H1 (cell line): ENCODE results near the gene EXOC6. TPM values are rescaled to one million over a fixed set of nuclear protein-coding genes. Genes with fewer than 3 reads are reported as not detected.

Experiments
- CTCF ChIA-PET: fragments of 300-600 bp; sonication (Branson Sonifier 250); formaldehyde crosslinking; loops from one replicate; lab custom pipeline; 2021; ENCODE audit not compliant: partially characterized antibody; lab: Charles Lee
- POLR2A ChIA-PET: fragments of 300-600 bp; sonication (Branson Sonifier 250); formaldehyde crosslinking; loops from one replicate; lab custom pipeline; 2021; ENCODE audit warnings: inconsistent platforms; ENCODE audit not compliant: partially characterized antibody; lab: Charles Lee
- DNase-seq, 2 experiments: peaks; one replicate each; pipeline versions ENCODE4 v3.0.0 to v3.0.0-alpha.2; 2010 to 2022; ENCODE audit warnings: low spot score in 2 of 2, low read depth in 1 of 2, mixed read lengths in 1 of 2
- FAIRE-seq: peaks from 2 replicates; lab custom pipeline; 2011; peaks lifted over from hg19 to GRCh38; lab: Jason Lieb, UNC
- H2AFZ ChIP-seq: 2 replicates; pipeline ENCODE4 v1.8.1; 2012; ENCODE audit warnings: low read length, inconsistent platforms
- H2AK5ac ChIP-seq: 2 replicates; pipeline ENCODE4 v1.6.1; 2013; ENCODE audit warnings: low read depth, low read length
- H2BK120ac ChIP-seq: replicated peaks from 2 replicates; pipeline ENCODE3; 2013; ENCODE audit warnings: low read depth, low read length, inconsistent platforms
- H2BK12ac ChIP-seq: 2 replicates; pipeline ENCODE4 v1.6.1; 2013; ENCODE audit warnings: low read depth, low read length
- H2BK15ac ChIP-seq: 2 replicates; pipeline ENCODE4 v1.6.1; 2013; ENCODE audit warnings: low read length
- H2BK20ac ChIP-seq: 2 replicates; pipeline ENCODE4 v1.6.1; 2013; ENCODE audit warnings: low read length
- H2BK5ac ChIP-seq: 2 replicates; pipeline ENCODE4 v1.6.1; 2013; ENCODE audit warnings: low read depth, low read length
- H3K14ac ChIP-seq: 2 replicates; pipeline ENCODE4 v1.6.1; 2013; ENCODE audit warnings: inconsistent platforms; ENCODE audit not compliant: insufficient read length
- H3K18ac ChIP-seq: 2 replicates; pipeline ENCODE4 v1.6.1; 2013; ENCODE audit warnings: low read length; ENCODE audit errors: extremely low read depth
- H3K23ac ChIP-seq: 2 replicates; pipeline ENCODE4 v1.6.1; 2013; ENCODE audit warnings: inconsistent platforms; ENCODE audit not compliant: insufficient read length
- H3K23me2 ChIP-seq: 2 replicates; pipeline ENCODE4 v1.6.1; 2013; ENCODE audit warnings: low read depth, low read length
- H3K27ac ChIP-seq: 2 replicates; pipeline ENCODE4 v1.6.1; 2011; ENCODE audit warnings: low read depth, low read length, inconsistent platforms
- H3K27me3 ChIP-seq, 4 experiments: replicated peaks in 1 of 4; 1 replicate in 1 of 4; 2 replicates in 3 of 4; pipeline versions ENCODE4 v1.6.1 to v1.8.1; 2011 to 2013; ENCODE audit warnings: low read length in 3 of 4, mild to moderate bottlenecking in 3 of 4, inconsistent platforms in 2 of 4, mixed read lengths in 2 of 4, moderate library complexity in 1 of 4; ENCODE audit not compliant: control insufficient read depth in 3 of 4, insufficient read depth in 3 of 4; ENCODE audit errors: extremely low read depth in 1 of 4
- H3K36me3 ChIP-seq, 4 experiments: 2 replicates each; pipeline versions ENCODE4 v1.6.1 to v1.8.1; 2011 to 2013; ENCODE audit warnings: mild to moderate bottlenecking in 4 of 4, low read length in 3 of 4, moderate library complexity in 2 of 4, control low read depth in 1 of 4, inconsistent platforms in 1 of 4; ENCODE audit not compliant: insufficient read depth in 4 of 4, control insufficient read depth in 2 of 4
- H3K4ac ChIP-seq: replicated peaks from 2 replicates; pipeline ENCODE3; 2013; ENCODE audit warnings: low read length, low read depth, mixed read lengths, inconsistent platforms; ENCODE audit not compliant: insufficient read length
- H3K4me1 ChIP-seq, 4 experiments: replicated peaks in 1 of 4; 1 replicate in 1 of 4; 2 replicates in 3 of 4; pipeline versions ENCODE4 v1.6.1 to v1.8.1; 2011 to 2013; ENCODE audit warnings: low read length in 3 of 4, inconsistent platforms in 2 of 4, mixed read lengths in 1 of 4; ENCODE audit not compliant: insufficient read depth in 4 of 4, control insufficient read depth in 3 of 4
- H3K4me2 ChIP-seq, 2 experiments: 2 replicates each; pipeline versions ENCODE4 v1.6.1 to v1.8.1; 2011 to 2013; ENCODE audit warnings: low read depth in 2 of 2, low read length in 2 of 2, control low read depth in 1 of 2, inconsistent platforms in 1 of 2, mild to moderate bottlenecking in 1 of 2; ENCODE audit not compliant: insufficient read depth in 1 of 2
- H3K4me3 ChIP-seq, 4 experiments: fragments of 200-600, 300-600 bp in 1 of 4; sonication (generic), shearing (Covaris generic), sonication (Bioruptor Twin) in 1 of 4; 2 replicates each; pipeline versions ENCODE4 v1.5.1 to v1.8.1; 2011 to 2016; ENCODE audit warnings: low read length in 4 of 4, low read depth in 3 of 4, control low read depth in 2 of 4, inconsistent platforms in 2 of 4, mild to moderate bottlenecking in 2 of 4, mixed read lengths in 1 of 4, moderate library complexity in 1 of 4; ENCODE audit not compliant: insufficient read depth in 2 of 4; ENCODE audit errors: extremely low read depth in 1 of 4
- H3K56ac ChIP-seq: replicated peaks from 2 replicates; pipeline ENCODE3; 2013; ENCODE audit warnings: low read depth, mild to moderate bottlenecking, mixed read lengths, low read length, inconsistent platforms; ENCODE audit not compliant: insufficient read length
- H3K79me1 ChIP-seq: 2 replicates; pipeline ENCODE4 v1.6.1; 2013; ENCODE audit warnings: low read depth, low read length, control low read depth
- H3K79me2 ChIP-seq, 2 experiments: 2 replicates each; pipeline versions ENCODE4 v1.6.1 to v1.8.1; 2012 to 2013; ENCODE audit warnings: low read length in 2 of 2, mild to moderate bottlenecking in 2 of 2, inconsistent platforms in 1 of 2; ENCODE audit not compliant: insufficient read depth in 2 of 2, control insufficient read depth in 1 of 2
- H3K9ac ChIP-seq, 4 experiments: replicated peaks in 1 of 4; 1 replicate in 1 of 4; 2 replicates in 3 of 4; pipeline versions ENCODE4 v1.6.1 to v1.8.1; 2011 to 2013; ENCODE audit warnings: low read depth in 3 of 4, low read length in 3 of 4, control low read depth in 2 of 4, mild to moderate bottlenecking in 2 of 4, moderate library complexity in 2 of 4, inconsistent platforms in 1 of 4; ENCODE audit errors: extremely low read depth in 1 of 4
- H3K9me3 ChIP-seq, 2 experiments: 2 replicates each; pipeline versions ENCODE4 v1.6.1 to v1.8.1; 2012 to 2013; ENCODE audit warnings: mild to moderate bottlenecking in 2 of 2, moderate library complexity in 2 of 2, control low read depth in 1 of 2, inconsistent platforms in 1 of 2, low read depth in 1 of 2, low read length in 1 of 2, mixed read lengths in 1 of 2; ENCODE audit not compliant: insufficient read depth in 2 of 2
- H4K20me1 ChIP-seq, 2 experiments: replicated peaks in 1 of 2; 2 replicates each; pipeline versions ENCODE3 to v1.8.1; 2011 to 2013; ENCODE audit warnings: inconsistent platforms in 2 of 2, low read length in 2 of 2, mild to moderate bottlenecking in 1 of 2; ENCODE audit not compliant: insufficient read depth in 2 of 2, control insufficient read depth in 1 of 2
- H4K5ac ChIP-seq: 2 replicates; pipeline ENCODE4 v1.6.1; 2013; ENCODE audit warnings: low read length, low read depth, mixed read lengths, inconsistent platforms; ENCODE audit not compliant: insufficient read length
- H4K8ac ChIP-seq: 2 replicates; pipeline ENCODE4 v1.8.0; 2013; ENCODE audit warnings: mild to moderate bottlenecking, moderate library complexity, low read length, inconsistent platforms; ENCODE audit not compliant: insufficient read depth; ENCODE audit errors: extremely low read depth
- H4K91ac ChIP-seq: replicated peaks from 2 replicates; pipeline ENCODE3; 2013; ENCODE audit warnings: low read length, mixed read lengths, inconsistent platforms; ENCODE audit not compliant: insufficient read length
- HDAC2 ChIP-seq, 2 experiments: fragments of 300-600 bp in 1 of 2; sonication (generic) in 1 of 2; IDR thresholded peaks; 2 replicates each; pipeline ENCODE4 v1.6.1; 2011 to 2012; ENCODE audit warnings: low read depth in 2 of 2, low read length in 2 of 2, mild to moderate bottlenecking in 2 of 2, moderate library complexity in 2 of 2, borderline replicate concordance in 1 of 2, inconsistent platforms in 1 of 2
- MAFK ChIP-seq: IDR thresholded peaks from 2 replicates; pipeline ENCODE4 v1.6.1; 2012; ENCODE audit warnings: low read depth, mild to moderate bottlenecking, improper control_type of control experiment, low read length
- RXRA ChIP-seq: IDR thresholded peaks from 2 replicates; pipeline ENCODE4 v1.6.1; 2011; ENCODE audit warnings: low read depth, mild to moderate bottlenecking, low read length, moderate library complexity; ENCODE audit not compliant: insufficient read depth
- SRF ChIP-seq: IDR thresholded peaks from 2 replicates; pipeline ENCODE4 v1.6.1; 2011; ENCODE audit warnings: mild to moderate bottlenecking, low read depth, low read length, moderate library complexity
- SUZ12 ChIP-seq: fragments of 200-600 bp; sonication (generic); IDR thresholded peaks from 2 replicates; pipeline ENCODE4 v1.6.1; 2012; ENCODE audit warnings: mild to moderate bottlenecking, inconsistent platforms, low read length, moderate library complexity, mixed read lengths
- whole genome bisulfite sequencing, 2 experiments: shearing (Covaris generic) in 1 of 2; methylation state at CpG; one replicate each; pipeline versions ENCODE4 v1.1.6 to v1.1.7; 2013 to 2015; ENCODE audit warnings: low lambda C conversion rate in 2 of 2, mixed read lengths in 2 of 2, inconsistent platforms in 1 of 2, low coverage in 1 of 2, missing lambda C conversion rate in 1 of 2; ENCODE audit not compliant: insufficient replicate concordance in 2 of 2, insufficient coverage in 1 of 2, insufficient read length in 1 of 2; ENCODE audit errors: extremely low coverage in 1 of 2, missing lambda C conversion rate in 1 of 2; 5-methylcytosine and 5-hydroxymethylcytosine counted together
- polyA plus RNA-seq, 7 experiments: library from polyadenylated mRNA; depleted of rRNA in 3 of 7; stranded (reverse) in 5 of 7; unstranded in 2 of 7; fragments of >200 nt in 5 of 7; fragments of 200-250 nt in 2 of 7; gene quantifications; 1 replicate in 5 of 7; 2 replicates in 1 of 7; 4 replicates in 1 of 7; pipeline versions ENCODE4 v1.2.1 to v1.2.3, GENCODE V29; 2011 to 2013; ENCODE audit warnings: missing spikeins in 2 of 7, mixed read lengths in 2 of 7
- total RNA-seq: library from RNA; stranded (reverse); fragmentation: NEBNext Ultra II Directional; extraction: Animal tissue kit (Norgen Biotek cat#: 25700); gene quantifications from 2 replicates; pipeline ENCODE4 v1.2.1, GENCODE V29; 2021

The EXOC6 gene
- total and polyA plus RNA-seq, 2 of the 8 experiments (the other 6 are each of a cell fraction or from before 2014, with no cell fraction given) = 1.7 to 4.5 TPM

- H4K20me1 ChIP-seq = no peaks in the 10 kb centered on the region
- CTCF ChIA-PET = interaction anchor here (0.5 to 2.6 kb wide), 9 partner anchors 9 to 252 kb away, joined by 3 to 14 read pairs (median 4); no protein-coding TSS in a partner anchor
- no peak overlapping the region for H2BK5ac ChIP-seq
- no peak overlapping the region for H3K14ac ChIP-seq
- H2BK120ac ChIP-seq = no peak overlapping the region
- DNase-seq (no peak), FAIRE-seq (no peak)
- no peaks in the 10 kb centered on the region for H3K9me3 ChIP-seq
- H2BK20ac ChIP-seq = no peak overlapping the region
- no peak overlapping the region for H2AK5ac ChIP-seq
- H3K9ac ChIP-seq = no peak overlapping the region
- 78% methylated on average over 2 of the region's 2 CpGs; no CpG with 5 or more reads in 1 of the 2 experiments for WGBS, 2 experiments
- H3K23ac ChIP-seq = no peak overlapping the region
- no peak overlapping the region for H3K4me2 ChIP-seq
- TF ChIP-seq MAFK (no peak), SUZ12 (no peak), HDAC2 (IDR thresholded peaks at IDR 0.05; ENCODE audit: borderline replicate concordance in 1 of 2, low read depth in 2 of 2, low read length in 2 of 2) (no peak), RXRA (no peak), SRF (no peak)
- no peaks in the 10 kb centered on the region for H3K36me3 ChIP-seq
- H2BK12ac ChIP-seq = no peak overlapping the region
- H3K18ac ChIP-seq = no peak overlapping the region
- H4K91ac ChIP-seq = no peak overlapping the region
- no peak overlapping the region for H4K8ac ChIP-seq
- H3K23me2 ChIP-seq = no peaks in the 10 kb centered on the region
- H3K56ac ChIP-seq = no peak overlapping the region
- H3K79me2 ChIP-seq = no peaks in the 10 kb centered on the region
- no peaks in the 10 kb centered on the region; a peak in 1 of 7 replicates for H3K4me1 ChIP-seq
- no peaks in the 10 kb centered on the region for H3K79me1 ChIP-seq
- POLR2A ChIA-PET = no interaction called here
- no peak overlapping the region for H4K5ac ChIP-seq
- H3K4ac ChIP-seq = no peak overlapping the region
- no peak overlapping the region for H3K27ac ChIP-seq
- no peak overlapping the region for H2BK15ac ChIP-seq
- H2AFZ ChIP-seq = peak overlapping the region; percentile 28; the same call in 1 of the 2 replicates
- H3K4me3 ChIP-seq = no peak overlapping the region
- no peaks in the 10 kb centered on the region; a peak in 1 of 7 replicates for H3K27me3 ChIP-seq
Observed at GRCh38 chr10:93106631-93107072, 258.3 kb downstream of the EXOC6 start.
